Osteocyte (in vitro differentiated cells): ENCODE data around the gene XK. TPM values are rescaled to one million over a fixed set of nuclear protein-coding genes. Genes with fewer than 3 reads are reported as not detected.
"Not testable (repeated sequence)": the region's sequence is repeated elsewhere in the genome, so short reads cannot be mapped to it uniquely, and the experiment has no call there.

Source experiments
- DNase-seq: peaks from one replicate; pipeline ENCODE4 v3.0.0; 2021; ENCODE audit warnings: mixed read lengths; ENCODE audit not compliant: unreplicated experiment; ENCODE audit errors: extremely low spot score
- H3K27ac Mint-ChIP-seq: one replicate; pipeline ENCODE4 v1.8.0; 2021; ENCODE audit warnings: mild to moderate bottlenecking, mixed read lengths; ENCODE audit not compliant: unreplicated experiment
- H3K27me3 Mint-ChIP-seq: one replicate; pipeline ENCODE4 v1.8.0; 2021; ENCODE audit warnings: mixed read lengths; ENCODE audit not compliant: unreplicated experiment
- H3K36me3 Mint-ChIP-seq: one replicate; pipeline ENCODE4 v1.8.0; 2021; ENCODE audit warnings: mixed read lengths; ENCODE audit not compliant: unreplicated experiment
- H3K4me1 Mint-ChIP-seq: one replicate; pipeline ENCODE4 v1.8.0; 2021; ENCODE audit warnings: mixed read lengths; ENCODE audit not compliant: unreplicated experiment
- H3K4me3 Mint-ChIP-seq: one replicate; pipeline ENCODE4 v1.8.0; 2021; ENCODE audit warnings: mild to moderate bottlenecking, moderate library complexity, mixed read lengths; ENCODE audit not compliant: unreplicated experiment
- H3K9me3 Mint-ChIP-seq: one replicate; pipeline ENCODE4 v1.8.0; 2021; ENCODE audit warnings: mixed read lengths; ENCODE audit not compliant: unreplicated experiment
- total RNA-seq: library from RNA; stranded (reverse); gene quantifications from 2 replicates; pipeline ENCODE4 v1.2.1, GENCODE V29; 2021
- TF ChIP-seq, protein P1 (sequence below): fragments of 200-600 bp; sonication (generic); IDR thresholded peaks from 2 replicates; pipeline ENCODE4 v1.5.0; 2021; ENCODE audit warnings: antibody characterized with exemption, mild to moderate bottlenecking, moderate library complexity

The XK gene
- total RNA-seq, 1 donor from 2014 or later: not detected

DNA sequence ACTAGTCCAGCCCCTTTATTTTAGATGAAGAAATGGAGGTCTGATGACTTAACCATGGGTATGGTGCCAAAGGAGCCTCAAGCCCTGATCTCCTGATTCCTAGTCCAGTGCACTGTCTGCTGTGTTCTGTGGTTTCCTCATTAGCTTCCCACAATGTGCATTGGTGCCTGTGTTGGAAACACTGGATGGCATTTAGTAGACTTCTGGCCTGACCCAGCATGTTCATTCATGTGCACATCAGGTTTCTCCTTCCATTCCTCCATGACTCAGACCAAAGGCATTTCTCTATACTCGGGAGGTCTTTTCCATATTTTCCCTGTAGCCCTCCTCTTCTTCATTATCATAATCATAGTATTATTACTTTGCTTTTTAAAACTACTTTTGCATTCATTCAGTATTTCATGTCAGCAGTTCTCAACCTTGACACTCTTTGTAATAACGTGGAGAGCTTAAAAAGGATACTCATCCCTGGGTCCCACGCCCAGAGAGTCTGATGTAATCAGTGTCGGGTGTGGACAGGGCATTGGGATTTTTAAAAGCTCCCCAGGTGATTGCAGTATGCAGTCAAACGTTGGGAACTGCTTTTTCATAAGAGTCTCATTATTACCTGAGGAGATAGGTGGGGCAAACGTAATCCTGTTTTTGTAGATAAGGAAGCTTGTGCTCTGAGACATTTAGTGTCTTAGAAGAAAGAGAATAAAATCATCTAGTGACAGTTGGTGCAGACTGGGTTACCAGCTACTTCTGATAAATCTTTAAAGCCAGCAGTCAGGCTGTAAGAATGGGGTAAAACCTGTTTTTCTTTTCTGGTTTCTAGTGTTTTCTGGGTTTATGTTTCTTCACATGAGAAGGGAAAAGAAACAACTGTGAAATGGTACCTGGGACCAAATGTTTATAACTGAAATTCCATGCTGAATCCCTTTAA is 40.9 kb upstream of the XK start:
- Mint-ChIP-seq H3K27me3 (no peaks in the 10 kb centered on the region), H3K36me3 (no peaks in the 10 kb centered on the region), H3K4me1 (no peaks in the 10 kb centered on the region), H3K4me3 (no peak overlapping the region), H3K9me3 (peaks cover 13% of the 10 kb centered on the region), H3K27ac (no peak overlapping the region)
- TF ChIP-seq, protein P1, sequence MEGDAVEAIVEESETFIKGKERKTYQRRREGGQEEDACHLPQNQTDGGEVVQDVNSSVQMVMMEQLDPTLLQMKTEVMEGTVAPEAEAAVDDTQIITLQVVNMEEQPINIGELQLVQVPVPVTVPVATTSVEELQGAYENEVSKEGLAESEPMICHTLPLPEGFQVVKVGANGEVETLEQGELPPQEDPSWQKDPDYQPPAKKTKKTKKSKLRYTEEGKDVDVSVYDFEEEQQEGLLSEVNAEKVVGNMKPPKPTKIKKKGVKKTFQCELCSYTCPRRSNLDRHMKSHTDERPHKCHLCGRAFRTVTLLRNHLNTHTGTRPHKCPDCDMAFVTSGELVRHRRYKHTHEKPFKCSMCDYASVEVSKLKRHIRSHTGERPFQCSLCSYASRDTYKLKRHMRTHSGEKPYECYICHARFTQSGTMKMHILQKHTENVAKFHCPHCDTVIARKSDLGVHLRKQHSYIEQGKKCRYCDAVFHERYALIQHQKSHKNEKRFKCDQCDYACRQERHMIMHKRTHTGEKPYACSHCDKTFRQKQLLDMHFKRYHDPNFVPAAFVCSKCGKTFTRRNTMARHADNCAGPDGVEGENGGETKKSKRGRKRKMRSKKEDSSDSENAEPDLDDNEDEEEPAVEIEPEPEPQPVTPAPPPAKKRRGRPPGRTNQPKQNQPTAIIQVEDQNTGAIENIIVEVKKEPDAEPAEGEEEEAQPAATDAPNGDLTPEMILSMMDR: no peak
- DNase-seq: no peak

DNA sequence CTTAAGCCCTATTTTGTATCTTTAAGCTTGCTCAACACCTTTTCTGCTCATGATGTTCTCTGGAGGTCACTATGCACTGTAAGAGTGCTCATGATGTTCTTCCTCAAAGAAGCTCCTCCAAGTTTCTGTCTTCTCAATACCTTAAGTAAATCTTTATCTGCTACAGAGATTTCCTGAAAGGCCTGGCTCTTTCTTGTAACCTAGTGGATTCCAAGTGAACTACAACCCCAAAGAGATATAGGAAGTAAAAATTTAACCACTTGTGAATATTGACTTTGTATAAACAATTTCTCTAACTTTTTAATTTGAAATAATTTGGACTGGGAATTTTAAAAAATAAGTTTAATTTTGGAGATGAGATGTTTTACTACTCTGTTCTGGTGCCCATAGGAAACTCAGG is 39.3 kb upstream of the XK start:
- no peak for DNase-seq
- H3K36me3 Mint-ChIP-seq: no peaks in the 10 kb centered on the region
- H3K27ac Mint-ChIP-seq: no peak overlapping the region
- H3K27me3 Mint-ChIP-seq: no peaks in the 10 kb centered on the region
- no peak overlapping the region for H3K4me3 Mint-ChIP-seq
- TF ChIP-seq, protein P1: no peak
- H3K9me3 Mint-ChIP-seq: peaks cover 9% of the 10 kb centered on the region
- H3K4me1 Mint-ChIP-seq: no peaks in the 10 kb centered on the region

DNA sequence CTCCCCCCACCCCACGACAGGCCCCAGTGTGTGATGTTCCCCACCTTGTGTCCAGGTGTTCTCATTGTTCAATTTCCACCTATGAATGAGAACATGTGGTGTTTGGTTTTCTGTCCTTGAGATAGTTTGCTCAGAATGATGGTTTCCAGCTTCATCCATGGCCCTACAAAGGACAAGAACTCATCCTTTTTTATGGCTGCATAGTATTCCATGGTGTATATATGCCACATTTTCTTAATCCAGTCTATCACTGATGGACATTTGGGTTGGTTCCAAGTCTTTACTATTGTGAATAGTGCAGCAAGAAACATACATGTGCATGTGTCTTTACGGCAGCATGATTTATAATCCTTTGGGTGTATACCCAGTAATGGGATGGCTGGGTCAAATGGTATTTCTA is 34.7 kb upstream of the XK start:
- H3K4me1 Mint-ChIP-seq, H3K9me3 Mint-ChIP-seq, H3K36me3 Mint-ChIP-seq, H3K4me3 Mint-ChIP-seq, H3K27me3 Mint-ChIP-seq, H3K27ac Mint-ChIP-seq, DNase-seq: not testable (repeated sequence)

DNA sequence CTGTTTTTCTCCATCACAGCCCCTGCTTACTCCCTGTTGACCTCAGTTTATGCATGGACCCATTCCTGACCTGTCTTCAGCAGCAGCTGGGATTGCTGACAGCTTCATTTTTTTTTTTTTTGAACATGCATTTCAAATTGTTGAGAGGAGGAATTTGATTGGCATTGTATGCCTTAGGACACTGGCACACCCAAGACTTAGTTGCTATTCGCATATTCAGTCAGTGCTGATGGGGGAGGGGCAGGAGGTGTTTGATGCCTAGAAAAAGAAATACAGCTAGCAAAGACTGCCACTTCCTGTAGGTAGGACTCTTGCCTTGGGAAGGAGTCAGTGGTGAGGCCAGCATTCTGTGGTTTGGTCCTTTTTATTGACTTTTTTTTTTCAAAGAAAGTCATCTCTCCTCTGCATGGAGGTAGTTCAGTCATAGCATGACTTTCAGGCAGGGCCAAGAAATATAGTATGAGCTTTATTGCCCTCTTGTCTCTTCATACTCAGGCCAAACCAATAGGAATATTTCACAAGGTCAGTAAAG is 33.6 kb upstream of the XK start:
- H3K9me3 Mint-ChIP-seq: no peaks in the 10 kb centered on the region
- TF ChIP-seq, protein P1: no peak
- no peaks in the 10 kb centered on the region for H3K4me1 Mint-ChIP-seq
- no peaks in the 10 kb centered on the region for H3K36me3 Mint-ChIP-seq
- no peak overlapping the region for H3K4me3 Mint-ChIP-seq
- no peak overlapping the region for H3K27ac Mint-ChIP-seq
- DNase-seq: no peak
- H3K27me3 Mint-ChIP-seq: no peaks in the 10 kb centered on the region

DNA sequence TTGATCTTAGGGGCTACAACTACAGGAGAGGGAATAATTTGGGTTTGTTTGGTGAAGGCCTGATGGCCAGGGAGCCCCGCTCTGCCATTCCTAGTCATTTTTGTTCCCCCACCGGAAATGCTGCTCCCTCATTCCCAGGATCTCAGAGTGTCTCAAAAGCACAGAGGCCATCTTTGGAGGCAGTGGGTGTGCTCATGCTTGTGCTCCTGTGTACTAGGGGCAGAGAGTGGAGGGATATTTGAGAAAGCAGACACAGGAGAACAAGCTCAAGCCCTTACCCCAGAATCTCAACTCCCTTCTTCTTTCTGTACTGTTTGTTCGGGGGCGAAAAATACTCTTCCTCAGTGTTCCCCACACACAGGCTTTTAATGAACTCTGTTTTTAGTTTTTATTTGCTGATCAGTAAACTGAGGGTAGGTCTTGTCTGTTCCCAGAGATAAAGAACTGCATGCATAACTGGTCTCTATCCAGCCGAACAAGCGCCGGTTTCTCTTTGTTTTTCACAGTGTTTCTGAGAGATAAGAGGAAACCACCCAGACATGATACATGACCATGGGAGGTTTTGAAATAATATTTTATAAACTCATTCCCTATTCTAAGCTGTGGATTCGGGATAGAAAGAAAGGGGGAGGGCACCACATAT is 32.9 kb upstream of the XK start:
- TF ChIP-seq, protein P1: no peak

More for the DNA sequence above, 32.9 kb upstream of the XK start:
- Mint-ChIP-seq H3K4me3 (no peak overlapping the region), H3K36me3 (no peaks in the 10 kb centered on the region), H3K27me3 (no peaks in the 10 kb centered on the region), H3K9me3 (no peaks in the 10 kb centered on the region), H3K4me1 (no peaks in the 10 kb centered on the region), H3K27ac (no peak overlapping the region)
- no peak for DNase-seq
